Brain microvascular endothelial cell (primary cell): ENCODE measurements around the gene RAB11FIP4.

Experiments used
- DNase-seq: peaks from one replicate; pipeline ENCODE4 v3.0.0-alpha.2; 2020
- H3K27ac ChIP-seq: fragments of 250-450 bp; sonication (Bioruptor Pico); 2 replicates; pipeline ENCODE4 v1.5.1; 2020; ENCODE audit warnings: mild to moderate bottlenecking, moderate library complexity
- H3K27me3 ChIP-seq: fragments of 250-450 bp; sonication (Bioruptor Pico); replicated peaks from 2 replicates; pipeline ENCODE4 v1.5.1; 2020; ENCODE audit warnings: mild to moderate bottlenecking
- H3K36me3 ChIP-seq: fragments of 250-450 bp; sonication (Bioruptor Pico); replicated peaks from 2 replicates; pipeline ENCODE4 v1.5.1; 2020; ENCODE audit warnings: mild to moderate bottlenecking
- H3K4me3 ChIP-seq: 2 replicates; pipeline ENCODE4 v1.5.1; 2011; ENCODE audit warnings: low read depth, mild to moderate bottlenecking, control low read depth, low read length, moderate library complexity
- CTCF ChIP-seq: IDR thresholded peaks from 2 replicates; pipeline ENCODE4 v1.5.1; 2011; ENCODE audit warnings: low read depth, mild to moderate bottlenecking, moderate library complexity, low read length, control low read depth, inconsistent platforms; ENCODE audit errors: missing control alignments
- in situ Hi-C: cut with HindIII; loops from 2 replicates; pipeline ENCODE4 v1.10.0; 2017; ENCODE audit warnings: low sequenced_read_pairs, low pct_ligation_motif_present

RAB11FIP4 gene

DNA sequence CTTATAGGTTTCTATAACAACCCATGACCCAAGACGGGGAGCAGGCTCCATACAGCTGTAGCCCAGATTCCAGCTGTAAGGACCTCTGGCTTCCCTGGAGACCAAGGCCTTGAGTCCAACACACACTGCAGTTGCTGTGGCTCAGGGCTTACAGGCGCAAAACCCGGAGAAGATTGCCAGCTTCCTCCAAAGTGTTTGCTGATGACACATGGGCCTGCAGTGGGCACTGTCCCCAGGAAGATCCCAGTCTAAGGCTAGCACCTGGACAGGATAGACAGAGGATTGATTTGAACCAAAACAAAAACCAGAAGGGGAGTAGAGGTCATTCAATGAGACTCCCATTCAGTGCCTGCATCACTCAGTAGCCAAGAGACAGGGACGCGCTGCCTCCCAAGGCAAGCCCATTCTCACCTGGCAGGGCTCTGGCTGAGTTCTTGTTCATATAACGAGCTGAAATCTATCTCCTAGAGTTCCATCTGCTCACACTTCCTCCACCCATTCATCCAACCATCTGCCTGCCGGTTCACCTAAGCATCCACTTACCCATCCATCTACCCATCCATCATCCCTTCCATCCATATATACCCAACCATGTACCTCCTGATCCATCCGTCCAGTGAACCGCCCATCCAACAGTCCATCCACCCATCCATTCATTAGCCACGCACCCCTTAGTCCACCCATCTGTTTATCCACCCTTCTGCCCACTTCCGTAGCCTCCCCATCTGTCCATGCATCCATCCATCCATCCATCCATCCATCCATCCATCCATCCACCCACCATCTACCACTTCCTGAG lies 10.2 kb downstream of the RAB11FIP4 start:
- no peak overlapping the region for H3K4me3 ChIP-seq
- no peak for TF ChIP-seq CTCF
- DNase-seq: no peak
- peaks cover 5% of the 10 kb centered on the region for H3K27me3 ChIP-seq
- in situ Hi-C loops: no loop called here
- H3K27ac ChIP-seq: no peak overlapping the region
- no peaks in the 10 kb centered on the region for H3K36me3 ChIP-seq

GRCh38 chr17:31404028-31404949 lies 12.8 kb downstream of the RAB11FIP4 start:
- Histone ChIP-seq H3K36me3 (no peaks in the 10 kb centered on the region), H3K27me3 (peaks cover 6% of the 10 kb centered on the region), H3K27ac (no peak overlapping the region), H3K4me3 (no peak overlapping the region)
- in situ Hi-C loops: no loop called here
- TF ChIP-seq CTCF: no peak
- DNase-seq: no peak

DNA sequence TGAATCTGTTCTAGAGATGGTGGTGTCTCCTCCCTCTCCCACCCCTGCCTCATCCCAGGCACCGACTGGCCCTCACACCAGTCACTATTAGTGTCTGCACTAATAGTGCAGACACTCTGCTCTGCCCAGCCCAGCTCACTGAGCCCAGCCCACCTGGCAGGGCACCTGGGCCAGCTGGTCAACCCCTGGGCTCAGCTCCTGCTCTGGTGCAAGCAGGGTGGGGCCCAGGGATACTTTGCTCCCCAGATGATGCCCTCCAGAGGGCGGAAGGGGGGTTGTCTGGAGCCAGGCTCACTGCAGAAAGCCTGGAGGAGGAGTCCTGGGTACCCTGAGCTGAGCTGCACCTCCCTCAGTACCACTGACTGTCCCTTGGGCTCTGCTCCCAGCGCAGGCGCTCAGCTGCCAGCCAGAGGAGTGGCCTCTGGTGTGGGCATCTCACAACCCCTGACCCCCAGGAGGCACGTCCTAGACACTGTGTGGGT lies 14.5 kb downstream of the RAB11FIP4 start:
- Histone ChIP-seq H3K27me3 (peaks cover 6% of the 10 kb centered on the region), H3K36me3 (no peaks in the 10 kb centered on the region), H3K4me3 (no peak overlapping the region), H3K27ac (no peak overlapping the region)
- no peak for TF ChIP-seq CTCF
- no peak for DNase-seq
- in situ Hi-C loops: no loop called here

- DNase-seq: no peak
- in situ Hi-C loops: no loop called here
- Histone ChIP-seq H3K27me3 (peaks cover 6% of the 10 kb centered on the region), H3K4me3 (no peak overlapping the region), H3K27ac (no peak overlapping the region), H3K36me3 (no peaks in the 10 kb centered on the region)
- TF ChIP-seq CTCF: no peak
These were observed 17.1 kb downstream of the RAB11FIP4 start for GRCh38 chr17:31408586-31408985.

- no peak for DNase-seq
- Histone ChIP-seq H3K4me3 (no peak overlapping the region), H3K27me3 (peaks cover 2% of the 10 kb centered on the region), H3K36me3 (no peaks in the 10 kb centered on the region), H3K27ac (no peak overlapping the region)
- TF ChIP-seq CTCF: no peak
- in situ Hi-C loops: no loop called here
These were observed 20.3 kb downstream of the RAB11FIP4 start for GRCh38 chr17:31411707-31412285.
